ENCODE measurements around the gene DLGAP1.

DNA sequence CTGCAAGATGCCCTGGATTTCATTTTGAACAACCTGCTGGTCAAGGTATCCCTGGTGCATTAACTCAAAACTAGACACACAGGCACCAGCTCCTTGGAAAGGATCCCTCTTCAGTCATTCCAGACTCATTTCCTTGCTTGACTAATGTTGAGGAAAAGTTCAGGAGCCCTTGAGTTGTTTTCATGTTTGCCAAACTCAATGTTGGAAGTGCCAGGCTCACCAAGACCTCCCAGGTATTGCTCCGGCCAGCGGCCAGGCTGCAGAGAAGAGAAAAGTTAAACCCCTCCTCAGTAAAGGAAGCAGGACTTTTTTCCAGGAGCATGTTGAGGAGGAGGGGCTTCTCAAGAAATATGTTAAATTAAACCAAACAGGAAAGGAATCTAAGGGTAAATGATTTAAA, 962.4 kb downstream of the DLGAP1 start:
- TF ChIP-seq, protein P1, sequence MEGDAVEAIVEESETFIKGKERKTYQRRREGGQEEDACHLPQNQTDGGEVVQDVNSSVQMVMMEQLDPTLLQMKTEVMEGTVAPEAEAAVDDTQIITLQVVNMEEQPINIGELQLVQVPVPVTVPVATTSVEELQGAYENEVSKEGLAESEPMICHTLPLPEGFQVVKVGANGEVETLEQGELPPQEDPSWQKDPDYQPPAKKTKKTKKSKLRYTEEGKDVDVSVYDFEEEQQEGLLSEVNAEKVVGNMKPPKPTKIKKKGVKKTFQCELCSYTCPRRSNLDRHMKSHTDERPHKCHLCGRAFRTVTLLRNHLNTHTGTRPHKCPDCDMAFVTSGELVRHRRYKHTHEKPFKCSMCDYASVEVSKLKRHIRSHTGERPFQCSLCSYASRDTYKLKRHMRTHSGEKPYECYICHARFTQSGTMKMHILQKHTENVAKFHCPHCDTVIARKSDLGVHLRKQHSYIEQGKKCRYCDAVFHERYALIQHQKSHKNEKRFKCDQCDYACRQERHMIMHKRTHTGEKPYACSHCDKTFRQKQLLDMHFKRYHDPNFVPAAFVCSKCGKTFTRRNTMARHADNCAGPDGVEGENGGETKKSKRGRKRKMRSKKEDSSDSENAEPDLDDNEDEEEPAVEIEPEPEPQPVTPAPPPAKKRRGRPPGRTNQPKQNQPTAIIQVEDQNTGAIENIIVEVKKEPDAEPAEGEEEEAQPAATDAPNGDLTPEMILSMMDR (IDR thresholded peaks at IDR 0.05), result no peak
- no peak for TF ChIP-seq POLR2A (IDR thresholded peaks at IDR 0.05)

All from testis (tissue), 2 donors.